ENCODE data around the gene SRD5A2.

SRD5A2 gene

GRCh38 chr2:31580321-31581117 lies at the start of gene SRD5A2:
Gene SRD5A2 (minus strand): TSS chr2:31580938. CDS start chr2:31580900, 38 bp downstream.
- Histone ChIP-seq H3K9ac (ENCODE audit: low read depth, low read length) (peak within 1 kb of the TSS; percentile 43; the same call in 1 of the 2 replicates), H3K9me3 (ENCODE audit: control insufficient read depth, insufficient read depth, low read length) (no peaks in the 10 kb centered on the region), H3K36me3 (ENCODE audit: insufficient read depth, low read length) (no peaks in the 10 kb centered on the region), H3K4me1 (ENCODE audit: insufficient read depth, low read length) (0 out of 2 replicates have a peak, but pooled peaks cover 5% of the 10 kb centered on the region)

GRCh38 chr2:31606509-31606908 lies 25.8 kb upstream of the SRD5A2 start:
- Histone ChIP-seq H3K4me1 (ENCODE audit: insufficient read depth, low read length) (no peaks in the 10 kb centered on the region), H3K9ac (ENCODE audit: low read depth, low read length) (no peak overlapping the region), H3K36me3 (ENCODE audit: insufficient read depth, low read length) (no peaks in the 10 kb centered on the region), H3K9me3 (ENCODE audit: control insufficient read depth, insufficient read depth, low read length) (0 out of 2 replicates have a peak, but pooled peaks cover 4% of the 10 kb centered on the region)

GRCh38 chr2:31598694-31599093 lies 18.0 kb upstream of the SRD5A2 start:
- Histone ChIP-seq H3K9me3 (ENCODE audit: control insufficient read depth, insufficient read depth, low read length) (peaks cover 4% of the 10 kb centered on the region; the same call in 1 of the 2 replicates), H3K9ac (ENCODE audit: low read depth, low read length) (no peak overlapping the region), H3K4me1 (ENCODE audit: insufficient read depth, low read length) (no peaks in the 10 kb centered on the region), H3K36me3 (ENCODE audit: insufficient read depth, low read length) (no peaks in the 10 kb centered on the region)

GRCh38 chr2:31586230-31586629 lies 5.5 kb upstream of the SRD5A2 start:
- Histone ChIP-seq H3K9ac (ENCODE audit: low read depth, low read length) (no peak overlapping the region), H3K9me3 (ENCODE audit: control insufficient read depth, insufficient read depth, low read length) (no peaks in the 10 kb centered on the region), H3K36me3 (ENCODE audit: insufficient read depth, low read length) (no peaks in the 10 kb centered on the region), H3K4me1 (ENCODE audit: insufficient read depth, low read length) (0 out of 2 replicates have a peak, but pooled peaks cover 5% of the 10 kb centered on the region)

GRCh38 chr2:31581124-31581795 lies 522 bp upstream of the SRD5A2 start:
- no peaks in the 10 kb centered on the region for H3K9me3 ChIP-seq (ENCODE audit: control insufficient read depth, insufficient read depth, low read length)

GRCh38 chr2:31579996-31580320 lies 780 bp downstream of the SRD5A2 start:
- Histone ChIP-seq H3K36me3 (ENCODE audit: insufficient read depth, low read length) (no peaks in the 10 kb centered on the region), H3K4me1 (ENCODE audit: insufficient read depth, low read length) (0 out of 2 replicates have a peak, but pooled peaks cover 5% of the 10 kb centered on the region), H3K9me3 (ENCODE audit: control insufficient read depth, insufficient read depth, low read length) (no peaks in the 10 kb centered on the region), H3K9ac (ENCODE audit: low read depth, low read length) (peak overlapping the region; percentile 43; the same call in 1 of the 2 replicates)

More at GRCh38 chr2:31581124-31581795, 522 bp upstream of the SRD5A2 start:
- 0 out of 2 replicates have a peak, but pooled peaks cover 5% of the 10 kb centered on the region for H3K4me1 ChIP-seq (ENCODE audit: insufficient read depth, low read length)
- H3K9ac ChIP-seq (ENCODE audit: low read depth, low read length) = peak overlapping the region; percentile 43; the same call in 1 of the 2 replicates
- H3K36me3 ChIP-seq (ENCODE audit: insufficient read depth, low read length) = no peaks in the 10 kb centered on the region

- H3K9me3 ChIP-seq (ENCODE audit: control insufficient read depth, insufficient read depth, low read length) = no peaks in the 10 kb centered on the region
- no peaks in the 10 kb centered on the region for H3K36me3 ChIP-seq (ENCODE audit: insufficient read depth, low read length)
- H3K4me1 ChIP-seq (ENCODE audit: insufficient read depth, low read length) = no peaks in the 10 kb centered on the region
- no peak overlapping the region for H3K9ac ChIP-seq (ENCODE audit: low read depth, low read length)
Observed at GRCh38 chr2:31578316-31578715, 2.4 kb downstream of the SRD5A2 start.

GRCh38 chr2:31577143-31577542 lies 3.6 kb downstream of the SRD5A2 start:
- Histone ChIP-seq H3K36me3 (ENCODE audit: insufficient read depth, low read length) (no peaks in the 10 kb centered on the region), H3K9ac (ENCODE audit: low read depth, low read length) (no peak overlapping the region), H3K4me1 (ENCODE audit: insufficient read depth, low read length) (no peaks in the 10 kb centered on the region), H3K9me3 (ENCODE audit: control insufficient read depth, insufficient read depth, low read length) (no peaks in the 10 kb centered on the region)

- Histone ChIP-seq H3K36me3 (ENCODE audit: insufficient read depth, low read length) (no peaks in the 10 kb centered on the region), H3K9me3 (ENCODE audit: control insufficient read depth, insufficient read depth, low read length) (no peaks in the 10 kb centered on the region), H3K9ac (ENCODE audit: low read depth, low read length) (no peak overlapping the region), H3K4me1 (ENCODE audit: insufficient read depth, low read length) (no peaks in the 10 kb centered on the region)
Observed at GRCh38 chr2:31568585-31569201, 12.0 kb downstream of the SRD5A2 start.

GRCh38 chr2:31567679-31568078 lies 13.1 kb downstream of the SRD5A2 start:
- Histone ChIP-seq H3K36me3 (ENCODE audit: insufficient read depth, low read length) (no peaks in the 10 kb centered on the region), H3K9me3 (ENCODE audit: control insufficient read depth, insufficient read depth, low read length) (no peaks in the 10 kb centered on the region), H3K4me1 (ENCODE audit: insufficient read depth, low read length) (no peaks in the 10 kb centered on the region), H3K9ac (ENCODE audit: low read depth, low read length) (no peak overlapping the region)

- no peaks in the 10 kb centered on the region; the same call in 1 of the 2 replicates for H3K9me3 ChIP-seq (ENCODE audit: control insufficient read depth, insufficient read depth, low read length)
- no peaks in the 10 kb centered on the region for H3K36me3 ChIP-seq (ENCODE audit: insufficient read depth, low read length)
- H3K4me1 ChIP-seq (ENCODE audit: insufficient read depth, low read length) = no peaks in the 10 kb centered on the region
- H3K9ac ChIP-seq (ENCODE audit: low read depth, low read length) = no peak overlapping the region
Observed at GRCh38 chr2:31563273-31563839, 17.4 kb downstream of the SRD5A2 start.

- H3K36me3 ChIP-seq (ENCODE audit: insufficient read depth, low read length) = no peaks in the 10 kb centered on the region
- no peaks in the 10 kb centered on the region; the same call in 1 of the 2 replicates for H3K9me3 ChIP-seq (ENCODE audit: control insufficient read depth, insufficient read depth, low read length)
- H3K4me1 ChIP-seq (ENCODE audit: insufficient read depth, low read length) = no peaks in the 10 kb centered on the region
- H3K9ac ChIP-seq (ENCODE audit: low read depth, low read length) = no peak overlapping the region
Observed at GRCh38 chr2:31561823-31562222, 18.9 kb downstream of the SRD5A2 start.

GRCh38 chr2:31558401-31559295 lies 22.1 kb downstream of the SRD5A2 start:
- no peak overlapping the region for H3K9ac ChIP-seq (ENCODE audit: low read depth, low read length)
- H3K4me1 ChIP-seq (ENCODE audit: insufficient read depth, low read length) = no peaks in the 10 kb centered on the region
- no peaks in the 10 kb centered on the region; the same call in 1 of the 2 replicates for H3K9me3 ChIP-seq (ENCODE audit: control insufficient read depth, insufficient read depth, low read length)
- no peaks in the 10 kb centered on the region for H3K36me3 ChIP-seq (ENCODE audit: insufficient read depth, low read length)

All from ES-I3 (cell line).